Activated B cell treated with CpG ODN at 0.5 μM for 24 hours (primary cell): ENCODE results near the gene SPI1. TPM values are rescaled to one million over a fixed set of nuclear protein-coding genes. Genes with fewer than 3 reads are reported as not detected.

ENCODE experiments used
- ATAC-seq: fragments of 200-7000 bp; cut with Tn5 transposase; one replicate; pipeline ENCODE4 v1.10.0; 2021; ENCODE audit warnings: low read depth, mild to moderate bottlenecking, moderate library complexity
- CTCF ChIA-PET: fragments of 350-600 bp; sonication (Branson Sonifier 250); formaldehyde crosslinking; loops from one replicate; lab custom pipeline; 2021; ENCODE audit warnings: antibody characterized with exemption; lab: Charles Lee
- POLR2A ChIA-PET: fragments of 350-600 bp; sonication (Branson Sonifier 250); formaldehyde crosslinking; loops from one replicate; lab custom pipeline; 2021; ENCODE audit warnings: antibody characterized with exemption; lab: Charles Lee
- DNase-seq: peaks from one replicate; pipeline ENCODE4 v3.0.0; 2022
- H3K27ac Mint-ChIP-seq: one replicate; pipeline ENCODE4 v1.8.0; 2020; ENCODE audit warnings: mixed read lengths
- H3K27me3 Mint-ChIP-seq: one replicate; pipeline ENCODE4 v1.8.0; 2021; ENCODE audit warnings: mixed read lengths
- H3K36me3 Mint-ChIP-seq: one replicate; pipeline ENCODE4 v1.8.0; 2021; ENCODE audit warnings: low read depth, mixed read lengths
- H3K4me1 Mint-ChIP-seq: one replicate; pipeline ENCODE4 v1.8.0; 2021; ENCODE audit warnings: mixed read lengths
- H3K4me3 Mint-ChIP-seq: one replicate; pipeline ENCODE4 v1.8.0; 2020; ENCODE audit warnings: mild to moderate bottlenecking, mixed read lengths
- H3K9me3 Mint-ChIP-seq: one replicate; pipeline ENCODE4 v1.8.0; 2020; ENCODE audit warnings: mixed read lengths
- CTCF ChIP-seq: fragments of 200-600 bp; IDR thresholded peaks from one replicate; pipeline ENCODE4 v1.8.0; 2022; ENCODE audit warnings: antibody characterized with exemption, mild to moderate bottlenecking
- intact Hi-C: fragments of 100-400 bp; cut with micrococcal nuclease; formaldehyde crosslinking; loops from one replicate; pipeline ENCODE4 v1.15.1; 2024
- total RNA-seq: library from RNA; stranded (reverse); gene quantifications from 2 replicates; pipeline ENCODE4 v1.2.3, GENCODE V29; 2022

Gene SPI1
- total RNA-seq, 1 donor from 2014 or later: 68.8 TPM

- ChIA-PET CTCF (no interaction called here), POLR2A (no interaction called here)
- H3K4me3 Mint-ChIP-seq: no peak overlapping the region
- no peak for TF ChIP-seq CTCF
- intact Hi-C loops: loop anchor here (2.0 kb wide), 1 partner anchor 19 kb away; no protein-coding TSS in a partner anchor
- no peaks in the 10 kb centered on the region for H3K9me3 Mint-ChIP-seq
- no peaks in the 10 kb centered on the region for H3K27me3 Mint-ChIP-seq
- H3K27ac Mint-ChIP-seq: no peak overlapping the region
- no peaks in the 10 kb centered on the region for H3K36me3 Mint-ChIP-seq
- H3K4me1 Mint-ChIP-seq: no peaks in the 10 kb centered on the region
- DNase-seq: no peak
- ATAC-seq: no peak
Measured at GRCh38 chr11:47348131-47348802, 30.1 kb downstream of the SPI1 start.

DNA sequence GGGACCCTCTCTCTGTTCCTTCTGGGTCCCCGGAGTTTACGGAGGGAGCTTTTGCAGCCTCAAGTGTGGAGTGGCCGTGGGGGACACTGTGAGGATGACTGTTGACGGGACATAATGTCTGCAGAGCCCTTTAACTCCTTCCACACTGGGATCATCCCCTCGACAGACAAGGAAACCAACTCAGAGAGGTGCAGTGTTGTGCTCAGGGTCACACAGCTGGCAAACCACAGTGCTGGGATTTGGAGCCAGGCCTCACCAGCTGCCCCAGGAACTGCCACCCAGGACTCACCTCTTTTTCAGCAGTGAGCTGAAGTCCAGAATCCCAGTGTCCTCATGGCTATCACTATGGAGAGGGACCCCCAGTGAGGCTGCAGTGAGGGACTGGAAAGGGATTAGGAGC, 31.2 kb downstream of the SPI1 start:
- no peaks in the 10 kb centered on the region for H3K27me3 Mint-ChIP-seq
- H3K4me3 Mint-ChIP-seq: no peak overlapping the region
- no peak overlapping the region for H3K27ac Mint-ChIP-seq
- intact Hi-C loops: no loop called here
- H3K4me1 Mint-ChIP-seq: no peaks in the 10 kb centered on the region
- CTCF ChIA-PET: no interaction called here
- TF ChIP-seq CTCF: no peak
- POLR2A ChIA-PET: no interaction called here
- DNase-seq (no peak), ATAC-seq (no peak)
- no peaks in the 10 kb centered on the region for H3K9me3 Mint-ChIP-seq
- no peaks in the 10 kb centered on the region for H3K36me3 Mint-ChIP-seq

DNA sequence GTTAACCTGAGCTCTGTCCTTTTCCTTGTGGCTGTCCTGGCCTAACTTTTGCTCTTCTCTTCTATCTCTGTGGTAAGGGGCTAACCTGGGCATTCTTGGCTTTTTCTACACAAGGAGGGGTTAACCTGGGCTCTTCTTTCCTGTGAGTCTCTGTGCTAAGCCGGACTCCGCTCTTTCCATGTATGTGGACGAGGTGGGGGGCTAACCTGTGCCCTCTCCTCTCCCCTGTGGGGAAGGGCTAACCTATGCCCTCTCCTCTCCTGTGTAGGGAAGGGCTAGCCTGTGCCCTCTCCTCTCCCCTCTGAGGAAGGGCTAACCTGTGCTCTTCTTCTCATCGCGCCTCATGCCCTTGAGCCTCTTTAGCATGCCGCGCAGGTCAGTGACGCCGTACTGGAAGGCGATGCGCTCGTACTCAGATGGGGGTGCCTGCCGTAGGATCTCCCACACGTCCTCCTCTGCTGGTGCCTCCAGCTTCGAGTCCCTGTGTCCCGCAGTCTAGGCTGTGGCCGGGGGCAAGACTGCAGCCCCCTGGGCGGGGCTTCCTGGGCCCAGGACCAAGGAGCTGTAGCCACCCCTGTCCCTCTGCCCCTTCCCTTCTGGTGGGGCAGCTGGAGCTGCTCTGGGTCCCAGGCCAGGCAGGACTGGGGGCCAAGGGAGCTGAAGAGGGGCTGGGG, 32.3 kb downstream of the SPI1 start:
- ChIA-PET POLR2A (no interaction called here), CTCF (no interaction called here)
- no peak for TF ChIP-seq CTCF
- no peaks in the 10 kb centered on the region for H3K27me3 Mint-ChIP-seq
- no peaks in the 10 kb centered on the region for H3K9me3 Mint-ChIP-seq
- H3K4me3 Mint-ChIP-seq: no peak overlapping the region
- H3K27ac Mint-ChIP-seq: no peak overlapping the region
- intact Hi-C loops: no loop called here
- DNase-seq (no peak), ATAC-seq (no peak)
- H3K4me1 Mint-ChIP-seq: no peaks in the 10 kb centered on the region
- H3K36me3 Mint-ChIP-seq: no peaks in the 10 kb centered on the region

GRCh38 chr11:47342854-47343253, 35.5 kb downstream of the SPI1 start:
- H3K4me3 Mint-ChIP-seq: no peak overlapping the region
- TF ChIP-seq CTCF: no peak
- DNase-seq: no peak
- no peak for ATAC-seq
- ChIA-PET CTCF (interaction anchor here (0.9 kb wide), 1 partner anchor 31 kb away, joined by 3 read pairs; no protein-coding TSS in a partner anchor), POLR2A (no interaction called here)
- no peaks in the 10 kb centered on the region for H3K27me3 Mint-ChIP-seq
- intact Hi-C loops: no loop called here
- no peak overlapping the region for H3K27ac Mint-ChIP-seq
- H3K9me3 Mint-ChIP-seq: no peaks in the 10 kb centered on the region
- no peaks in the 10 kb centered on the region for H3K4me1 Mint-ChIP-seq
- H3K36me3 Mint-ChIP-seq: no peaks in the 10 kb centered on the region

DNA sequence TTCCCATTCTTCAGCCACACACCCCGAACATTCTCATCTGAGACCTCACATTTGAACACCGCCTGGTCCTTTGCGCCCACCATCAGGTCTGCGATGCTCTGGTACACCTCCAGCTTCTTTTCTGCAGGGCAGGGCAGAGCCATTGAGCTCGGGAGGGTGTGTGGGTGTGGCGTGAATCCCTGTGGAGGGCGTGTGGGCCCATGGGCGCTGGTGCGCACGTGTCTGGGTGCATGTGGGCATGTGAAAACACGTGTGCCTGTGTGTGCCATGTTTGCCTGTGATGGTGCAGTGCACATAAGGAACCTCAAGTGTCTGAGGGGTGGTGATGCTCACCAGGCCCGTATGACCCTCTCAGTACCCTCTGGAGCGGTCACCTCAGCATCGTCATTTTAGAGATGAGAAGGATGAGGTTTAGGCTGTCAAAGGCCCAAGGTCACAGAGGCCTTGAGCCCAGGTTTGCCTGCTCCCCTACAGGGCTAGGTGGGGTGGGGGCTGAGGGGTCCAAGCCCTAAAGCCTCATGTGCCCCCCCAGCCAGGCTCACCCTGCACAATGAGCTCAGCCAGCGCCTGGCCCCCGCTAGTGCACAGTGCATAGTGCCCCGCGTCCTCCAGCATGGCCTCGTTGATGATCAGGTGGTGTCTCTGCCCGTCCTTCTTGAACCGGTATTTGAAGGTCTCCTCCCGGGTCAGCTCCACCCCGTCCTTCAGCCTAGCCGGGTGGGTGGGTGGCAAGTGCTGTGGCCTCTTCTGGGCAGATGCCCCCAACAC, 36.1 kb downstream of the SPI1 start:
- Mint-ChIP-seq H3K4me1 (no peaks in the 10 kb centered on the region), H3K36me3 (no peaks in the 10 kb centered on the region), H3K27me3 (no peaks in the 10 kb centered on the region), H3K27ac (no peak overlapping the region), H3K9me3 (no peaks in the 10 kb centered on the region), H3K4me3 (no peak overlapping the region)
- ChIA-PET POLR2A (no interaction called here), CTCF (interaction anchor here (0.9 kb wide), 1 partner anchor 31 kb away, joined by 3 read pairs; no protein-coding TSS in a partner anchor)
- no peak for ATAC-seq
- TF ChIP-seq CTCF: no peak
- intact Hi-C loops: no loop called here
- DNase-seq: no peak
